SK-N-SH treated with all-trans-retinoic acid at 6 μM for 48 hours (cell line): Measurements from ENCODE around the gene XAGE3.
"Not testable (repeated sequence)": the region's sequence is repeated elsewhere in the genome, so short reads cannot be mapped to it uniquely, and the experiment has no call there.

Source experiments
- ATAC-seq: fragments of 200-7000 bp; cut with Tn5 transposase; 3 replicates; pipeline ENCODE4 v1.9.1; 2020; ENCODE audit warnings: mild to moderate bottlenecking, moderate library complexity
- ARNTL ChIP-seq: fragments of 450-650 bp; formaldehyde crosslinking; IDR thresholded peaks from 2 replicates; pipeline ENCODE4 v1.5.0; 2020; ENCODE audit warnings: low read depth, mild to moderate bottlenecking, moderate library complexity, borderline replicate concordance
- CREB5 ChIP-seq: fragments of 250-450 bp; sonication (Bioruptor Pico); IDR thresholded peaks from 2 replicates; pipeline ENCODE4 v1.5.1; 2020; ENCODE audit warnings: low read depth, mild to moderate bottlenecking, moderate library complexity
- CSDC2 ChIP-seq: fragments of 250-450 bp; sonication (Bioruptor Pico); IDR thresholded peaks from 2 replicates; pipeline ENCODE4 v1.5.0; 2020; ENCODE audit warnings: mild to moderate bottlenecking, moderate library complexity
- ESRRG ChIP-seq: fragments of 250-450 bp; sonication (Bioruptor Pico); IDR thresholded peaks from 2 replicates; pipeline ENCODE4 v1.6.1; 2021; ENCODE audit warnings: mild to moderate bottlenecking
- GLIS3 ChIP-seq: fragments of 250-450 bp; sonication (Bioruptor Pico); IDR thresholded peaks from 2 replicates; pipeline ENCODE4 v1.5.0; 2020; ENCODE audit warnings: mild to moderate bottlenecking, moderate library complexity
- PPARA ChIP-seq: fragments of 250-450 bp; sonication (Bioruptor Pico); IDR thresholded peaks from 2 replicates; pipeline ENCODE4 v1.5.0; 2020; ENCODE audit warnings: mild to moderate bottlenecking, borderline replicate concordance
- RARB ChIP-seq: fragments of 250-450 bp; sonication (Bioruptor Pico); IDR thresholded peaks from 2 replicates; pipeline ENCODE4 v1.8.0; 2021; ENCODE audit warnings: mild to moderate bottlenecking, moderate library complexity
- SNAI2 ChIP-seq: fragments of 250-450 bp; sonication (Bioruptor Pico); IDR thresholded peaks from 2 replicates; pipeline ENCODE4 v1.5.0; 2020; ENCODE audit warnings: mild to moderate bottlenecking, moderate library complexity
- TCF4 ChIP-seq: fragments of 250-450 bp; sonication (Bioruptor Pico); IDR thresholded peaks from 2 replicates; pipeline ENCODE4 v1.8.0; 2021; ENCODE audit warnings: mild to moderate bottlenecking, moderate library complexity, borderline replicate concordance
- TOX ChIP-seq: fragments of 250-450 bp; sonication (Bioruptor Pico); IDR thresholded peaks from 2 replicates; pipeline ENCODE4 v1.8.0; 2021; ENCODE audit warnings: mild to moderate bottlenecking, moderate library complexity, borderline replicate concordance
- ZC3H10 ChIP-seq: fragments of 250-450 bp; sonication (Bioruptor Pico); IDR thresholded peaks from 2 replicates; pipeline ENCODE4 v1.5.1; 2021; ENCODE audit warnings: mild to moderate bottlenecking, moderate library complexity
- ZFP3 ChIP-seq: fragments of 250-450 bp; sonication (Bioruptor Pico); IDR thresholded peaks from 2 replicates; pipeline ENCODE4 v1.5.0; 2020; ENCODE audit warnings: mild to moderate bottlenecking, moderate library complexity
- ZFP30 ChIP-seq: fragments of 450-650 bp; formaldehyde crosslinking; IDR thresholded peaks from 2 replicates; pipeline ENCODE4 v1.5.0; 2022; ENCODE audit warnings: mild to moderate bottlenecking, moderate library complexity
- ZNF565 ChIP-seq: fragments of 450-650 bp; formaldehyde crosslinking; conservative IDR thresholded peaks from 2 replicates; pipeline ENCODE4 v1.5.0; 2020; ENCODE audit warnings: low read depth, mild to moderate bottlenecking, moderate library complexity
- ZNF70 ChIP-seq: fragments of 450-650 bp; formaldehyde crosslinking; IDR thresholded peaks from 2 replicates; pipeline ENCODE4 v1.5.0; 2020; ENCODE audit warnings: mild to moderate bottlenecking, moderate library complexity
- ZNF8 ChIP-seq: fragments of 450-650 bp; formaldehyde crosslinking; IDR thresholded peaks from 2 replicates; pipeline ENCODE4 v1.5.0; 2020; ENCODE audit warnings: mild to moderate bottlenecking, moderate library complexity
- TF ChIP-seq, protein P1 (sequence below): fragments of 250-450 bp; sonication (Bioruptor Pico); IDR thresholded peaks from 2 replicates; pipeline ENCODE4 v1.8.0; 2020; ENCODE audit warnings: mild to moderate bottlenecking, moderate library complexity, borderline replicate concordance
- TF ChIP-seq, protein P2 (sequence below): fragments of 250-450 bp; sonication (Bioruptor Pico); IDR thresholded peaks from 2 replicates; pipeline ENCODE4 v1.5.1; 2021; ENCODE audit warnings: mild to moderate bottlenecking, moderate library complexity
- TF ChIP-seq, protein P3 (sequence below): fragments of 250-450 bp; sonication (Bioruptor Pico); IDR thresholded peaks from 2 replicates; pipeline ENCODE4 v1.8.0; 2021; ENCODE audit warnings: low read depth, mild to moderate bottlenecking, moderate library complexity, borderline replicate concordance

The XAGE3 gene

GRCh38 chrX:52865343-52865998 lies 2.4 kb downstream of the XAGE3 start:
- TF ChIP-seq, protein P1, sequence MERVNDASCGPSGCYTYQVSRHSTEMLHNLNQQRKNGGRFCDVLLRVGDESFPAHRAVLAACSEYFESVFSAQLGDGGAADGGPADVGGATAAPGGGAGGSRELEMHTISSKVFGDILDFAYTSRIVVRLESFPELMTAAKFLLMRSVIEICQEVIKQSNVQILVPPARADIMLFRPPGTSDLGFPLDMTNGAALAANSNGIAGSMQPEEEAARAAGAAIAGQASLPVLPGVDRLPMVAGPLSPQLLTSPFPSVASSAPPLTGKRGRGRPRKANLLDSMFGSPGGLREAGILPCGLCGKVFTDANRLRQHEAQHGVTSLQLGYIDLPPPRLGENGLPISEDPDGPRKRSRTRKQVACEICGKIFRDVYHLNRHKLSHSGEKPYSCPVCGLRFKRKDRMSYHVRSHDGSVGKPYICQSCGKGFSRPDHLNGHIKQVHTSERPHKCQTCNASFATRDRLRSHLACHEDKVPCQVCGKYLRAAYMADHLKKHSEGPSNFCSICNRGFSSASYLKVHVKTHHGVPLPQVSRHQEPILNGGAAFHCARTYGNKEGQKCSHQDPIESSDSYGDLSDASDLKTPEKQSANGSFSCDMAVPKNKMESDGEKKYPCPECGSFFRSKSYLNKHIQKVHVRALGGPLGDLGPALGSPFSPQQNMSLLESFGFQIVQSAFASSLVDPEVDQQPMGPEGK (CRISPR knock-in tag): no peak
- TF ChIP-seq ZFP3: no peak
- TF ChIP-seq ZNF565: no peak
- TF ChIP-seq PPARA: no peak
- no peak for TF ChIP-seq CSDC2
- no peak for TF ChIP-seq ESRRG (CRISPR knock-in tag)
- TF ChIP-seq TOX (CRISPR knock-in tag): no peak
- TF ChIP-seq, protein P2, sequence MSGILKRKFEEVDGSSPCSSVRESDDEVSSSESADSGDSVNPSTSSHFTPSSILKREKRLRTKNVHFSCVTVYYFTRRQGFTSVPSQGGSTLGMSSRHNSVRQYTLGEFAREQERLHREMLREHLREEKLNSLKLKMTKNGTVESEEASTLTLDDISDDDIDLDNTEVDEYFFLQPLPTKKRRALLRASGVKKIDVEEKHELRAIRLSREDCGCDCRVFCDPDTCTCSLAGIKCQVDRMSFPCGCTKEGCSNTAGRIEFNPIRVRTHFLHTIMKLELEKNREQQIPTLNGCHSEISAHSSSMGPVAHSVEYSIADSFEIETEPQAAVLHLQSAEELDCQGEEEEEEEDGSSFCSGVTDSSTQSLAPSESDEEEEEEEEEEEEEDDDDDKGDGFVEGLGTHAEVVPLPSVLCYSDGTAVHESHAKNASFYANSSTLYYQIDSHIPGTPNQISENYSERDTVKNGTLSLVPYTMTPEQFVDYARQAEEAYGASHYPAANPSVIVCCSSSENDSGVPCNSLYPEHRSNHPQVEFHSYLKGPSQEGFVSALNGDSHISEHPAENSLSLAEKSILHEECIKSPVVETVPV (CRISPR knock-in tag): no peak
- no peak for TF ChIP-seq GLIS3 (CRISPR knock-in tag)
- TF ChIP-seq CREB5 (CRISPR knock-in tag): no peak
- no peak for TF ChIP-seq SNAI2
- no peak for ATAC-seq

DNA sequence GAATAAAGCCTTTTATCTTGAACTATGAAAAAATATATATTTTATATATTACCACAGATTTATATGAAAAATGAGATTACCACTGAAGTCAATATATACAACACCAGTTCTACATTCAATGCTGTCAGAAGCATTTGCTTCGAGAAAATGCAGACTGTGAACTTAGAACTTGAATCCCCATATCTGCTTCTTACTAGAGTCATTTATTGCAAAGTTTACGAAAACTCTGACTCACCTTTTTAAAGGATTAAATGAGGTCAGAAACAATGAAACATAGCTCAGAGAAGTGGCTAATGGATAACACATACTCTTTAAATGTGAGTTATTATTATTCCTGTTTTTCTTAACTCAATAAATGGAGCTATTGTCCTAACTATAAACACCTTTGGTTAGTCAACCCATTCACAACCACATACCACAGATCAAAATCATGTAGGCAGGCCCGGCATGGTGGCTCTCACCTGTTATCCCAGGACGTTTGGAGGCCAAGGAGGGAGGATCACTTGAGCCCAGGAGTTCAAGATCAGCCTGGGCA lies 10.8 kb downstream of the XAGE3 start:
- not testable (repeated sequence) for ATAC-seq

DNA sequence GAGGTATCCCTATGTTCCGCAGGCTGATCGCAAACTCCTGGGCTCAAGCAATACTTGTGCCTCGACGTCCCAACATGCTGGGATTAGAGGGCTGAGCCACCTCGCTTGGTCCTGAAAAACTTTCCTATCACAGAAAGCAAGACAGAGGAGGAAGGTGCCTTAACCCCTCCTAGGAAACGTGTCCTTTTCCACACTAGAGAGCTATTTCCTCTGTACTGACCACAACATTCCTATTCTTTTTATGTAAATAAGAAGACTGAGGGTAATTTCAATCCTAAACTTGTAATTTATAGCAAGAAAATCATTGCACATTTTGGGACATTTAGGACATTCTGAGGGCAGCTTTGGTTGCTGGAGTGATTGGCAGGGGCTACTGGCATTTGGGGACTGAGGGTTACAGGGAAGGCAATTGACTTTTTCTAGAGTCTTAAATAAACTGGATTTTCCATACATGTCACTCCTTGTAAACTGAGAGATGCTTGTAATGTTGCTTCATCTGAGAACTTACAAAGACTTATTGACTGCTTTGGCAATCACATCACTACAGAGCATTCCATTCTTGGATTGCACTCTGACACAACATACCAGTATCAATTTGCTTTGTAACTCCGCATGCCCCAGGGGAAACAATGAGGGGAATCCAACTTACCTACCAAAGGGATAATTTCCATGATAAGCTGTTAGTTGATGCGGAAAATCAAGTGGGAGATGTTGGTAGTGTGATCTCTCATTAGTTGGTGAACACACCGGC lies 15.6 kb downstream of the XAGE3 start:
- TF ChIP-seq, protein P3, sequence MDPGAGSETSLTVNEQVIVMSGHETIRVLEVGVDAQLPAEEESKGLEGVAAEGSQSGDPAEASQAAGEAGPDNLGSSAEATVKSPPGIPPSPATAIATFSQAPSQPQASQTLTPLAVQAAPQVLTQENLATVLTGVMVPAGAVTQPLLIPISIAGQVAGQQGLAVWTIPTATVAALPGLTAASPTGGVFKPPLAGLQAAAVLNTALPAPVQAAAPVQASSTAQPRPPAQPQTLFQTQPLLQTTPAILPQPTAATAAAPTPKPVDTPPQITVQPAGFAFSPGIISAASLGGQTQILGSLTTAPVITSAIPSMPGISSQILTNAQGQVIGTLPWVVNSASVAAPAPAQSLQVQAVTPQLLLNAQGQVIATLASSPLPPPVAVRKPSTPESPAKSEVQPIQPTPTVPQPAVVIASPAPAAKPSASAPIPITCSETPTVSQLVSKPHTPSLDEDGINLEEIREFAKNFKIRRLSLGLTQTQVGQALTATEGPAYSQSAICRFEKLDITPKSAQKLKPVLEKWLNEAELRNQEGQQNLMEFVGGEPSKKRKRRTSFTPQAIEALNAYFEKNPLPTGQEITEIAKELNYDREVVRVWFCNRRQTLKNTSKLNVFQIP: no peak
- TF ChIP-seq ZNF8 (CRISPR knock-in tag) (no peak), ZC3H10 (CRISPR knock-in tag) (no peak), CREB5 (CRISPR knock-in tag) (no peak), RARB (CRISPR knock-in tag) (no peak), GLIS3 (CRISPR knock-in tag) (no peak), ZFP3 (no peak), PPARA (no peak), ZFP30 (no peak), TOX (CRISPR knock-in tag) (no peak), SNAI2 (no peak), TCF4 (CRISPR knock-in tag) (no peak), ZNF70 (CRISPR knock-in tag) (no peak), ARNTL (CRISPR knock-in tag) (no peak)
- TF ChIP-seq, all 23 proteins: peak for 0

GRCh38 chrX:52843619-52844018 lies 24.3 kb downstream of the XAGE3 start:
- not testable (repeated sequence) for ATAC-seq

More for the DNA sequence above, 15.6 kb downstream of the XAGE3 start:
- no peak for ATAC-seq
